HCT116 (cell line): Measurements from ENCODE around the gene SRCAP. TPM values are rescaled to one million over a fixed set of nuclear protein-coding genes. Genes with fewer than 3 reads are reported as not detected.

Source experiments
- ATAC-seq: fragments of 200-7000 bp; cut with Tn5 transposase; 2 replicates; pipeline ENCODE4 v1.9.1; 2020; ENCODE audit warnings: mild to moderate bottlenecking, moderate library complexity
- BruUV-seq: library from RNA; stranded (reverse); fragments of 400-500 nt; replicated peaks from 2 replicates; lab custom pipeline; 2021; lab: Mats Ljungman, UMichigan
- CTCF ChIA-PET: fragments of 300-600 bp; sonication (Branson Sonifier 250); formaldehyde crosslinking; loops from one replicate; lab custom pipeline; 2021; ENCODE audit warnings: antibody characterized with exemption; lab: Charles Lee
- POLR2A ChIA-PET: fragments of 300-600, 350-600 bp; sonication (Branson Sonifier 250); formaldehyde crosslinking; loops from one replicate; lab custom pipeline; 2021; ENCODE audit warnings: antibody characterized with exemption; lab: Charles Lee
- RAD21 ChIA-PET, 2 experiments: fragments of 300-600 bp; sonication (Branson Sonifier 250); formaldehyde crosslinking; loops; one replicate each; lab custom pipeline; 2023; ENCODE audit warnings: low total read pairs in 2 of 2; ENCODE audit not compliant: uncharacterized antibody in 2 of 2, unreplicated experiment in 2 of 2, low non-redundant PET in 1 of 2; lab: Charles Lee
- DNase-seq: peaks from one replicate; pipeline ENCODE4 v3.0.0-alpha.2; 2010; ENCODE audit warnings: low read depth, low spot score
- H2AFZ ChIP-seq: fragments of 200-600 bp; shearing (Covaris generic), sonication (generic); 2 replicates; pipeline ENCODE4 v1.6.1; 2017; ENCODE audit warnings: low read depth, mixed run types, mixed read lengths, antibody characterized with exemption, low read length; ENCODE audit not compliant: poor library complexity, severe bottlenecking
- H3K27ac ChIP-seq: 2 replicates; pipeline ENCODE4 v1.5.1; 2012; ENCODE audit warnings: low read depth, low read length
- H3K27me3 ChIP-seq: fragments of 200-600 bp; sonication (generic); 2 replicates; pipeline ENCODE4 v1.6.1; 2016; ENCODE audit warnings: mixed run types, low read length, mixed read lengths; ENCODE audit not compliant: insufficient read depth
- H3K36me3 ChIP-seq, 2 experiments: fragments of 200-500 bp in 1 of 2; fragments of 200-600 bp in 1 of 2; sonication (Bioruptor generic) in 1 of 2; sonication (generic) in 1 of 2; 2 replicates each; pipeline versions ENCODE4 v1.5.1 to v1.6.1; 2014 to 2016; ENCODE audit warnings: low read length in 2 of 2, inconsistent platforms in 1 of 2, mixed read lengths in 1 of 2, mixed run types in 1 of 2; ENCODE audit not compliant: insufficient read depth in 2 of 2, control insufficient read depth in 1 of 2
- H3K4me1 ChIP-seq, 2 experiments: fragments of 200-600 bp in 1 of 2; sonication (generic) in 1 of 2; 2 replicates each; pipeline versions ENCODE4 v1.5.1 to v1.6.1; 2012 to 2017; ENCODE audit warnings: low read length in 2 of 2, inconsistent platforms in 1 of 2, mild to moderate bottlenecking in 1 of 2, mixed read lengths in 1 of 2, mixed run types in 1 of 2, moderate library complexity in 1 of 2; ENCODE audit not compliant: insufficient read depth in 2 of 2, control insufficient read depth in 1 of 2
- H3K4me2 ChIP-seq: fragments of 200-600 bp; sonication (generic); 2 replicates; pipeline ENCODE4 v1.6.1; 2017; ENCODE audit warnings: mixed run types, low read length, mixed read lengths
- H3K4me3 ChIP-seq, 2 experiments: fragments of 200-600 bp in 1 of 2; sonication (generic) in 1 of 2; replicated peaks in 1 of 2; 2 replicates each; pipeline ENCODE4 v1.5.1; 2011 to 2016; ENCODE audit warnings: low read length in 2 of 2, control low read depth in 1 of 2, low read depth in 1 of 2, mild to moderate bottlenecking in 1 of 2, mixed read lengths in 1 of 2, mixed run types in 1 of 2
- H3K79me2 ChIP-seq: fragments of 200-600 bp; sonication (generic); 2 replicates; pipeline ENCODE4 v1.6.1; 2017; ENCODE audit warnings: mild to moderate bottlenecking, mixed run types, low read length, moderate library complexity, mixed read lengths; ENCODE audit not compliant: insufficient read depth
- H3K9ac ChIP-seq: fragments of 200-600 bp; sonication (generic); 2 replicates; pipeline ENCODE4 v1.6.1; 2016; ENCODE audit warnings: low read length, mixed read lengths
- H3K9me2 ChIP-seq: fragments of 200-600 bp; sonication (generic), shearing (Covaris generic); 2 replicates; pipeline ENCODE4 v1.6.1; 2017; ENCODE audit warnings: mixed run types, mild to moderate bottlenecking, moderate library complexity; ENCODE audit not compliant: insufficient read depth
- H3K9me3 ChIP-seq, 2 experiments: fragments of 200-500 bp in 1 of 2; fragments of 200-600 bp in 1 of 2; sonication (Bioruptor generic) in 1 of 2; sonication (generic) in 1 of 2; 2 replicates each; pipeline ENCODE4 v1.6.1; 2014 to 2017; ENCODE audit warnings: low read length in 2 of 2, mixed read lengths in 2 of 2, inconsistent platforms in 1 of 2, low read depth in 1 of 2, mild to moderate bottlenecking in 1 of 2, mixed run types in 1 of 2, moderate library complexity in 1 of 2; ENCODE audit not compliant: control insufficient read depth in 1 of 2, insufficient read depth in 1 of 2
- H4K20me1 ChIP-seq: fragments of 200-600 bp; sonication (generic), shearing (Covaris generic); 2 replicates; pipeline ENCODE4 v1.6.1; 2017; ENCODE audit warnings: mixed run types, mild to moderate bottlenecking, moderate library complexity; ENCODE audit not compliant: insufficient read depth
- ATF3 ChIP-seq: IDR thresholded peaks from 2 replicates; pipeline ENCODE4 v1.6.1; 2012
- CEBPB ChIP-seq: IDR thresholded peaks from 2 replicates; pipeline ENCODE4 v1.6.1; 2012; ENCODE audit warnings: low read depth
- EGR1 ChIP-seq: IDR thresholded peaks from 2 replicates; pipeline ENCODE4 v1.6.1; 2012; ENCODE audit warnings: low read depth
- ELF1 ChIP-seq: IDR thresholded peaks from 2 replicates; pipeline ENCODE4 v1.6.1; 2012; ENCODE audit warnings: low read depth, borderline replicate concordance
- EZH2 ChIP-seq: fragments of 200-600 bp; sonication (generic); IDR thresholded peaks from 2 replicates; pipeline ENCODE4 v1.6.1; 2017; ENCODE audit warnings: antibody characterized with exemption, mixed run types
- FOSL1 ChIP-seq: IDR thresholded peaks from 2 replicates; pipeline ENCODE4 v1.6.1; 2012; ENCODE audit warnings: low read depth
- POLR2A ChIP-seq: IDR thresholded peaks from 2 replicates; pipeline ENCODE4 v1.7.0; 2011; ENCODE audit warnings: borderline replicate concordance; ENCODE audit not compliant: insufficient read depth, insufficient read length; ENCODE audit errors: extremely low read depth
- POLR2AphosphoS5 ChIP-seq: IDR thresholded peaks from 2 replicates; pipeline ENCODE4 v1.6.1; 2011; ENCODE audit warnings: mild to moderate bottlenecking, low read depth, low read length, moderate library complexity
- RAD21 ChIP-seq: IDR thresholded peaks from 2 replicates; pipeline ENCODE4 v1.6.1; 2012; ENCODE audit warnings: low read depth, mild to moderate bottlenecking
- SIN3A ChIP-seq: IDR thresholded peaks from 2 replicates; pipeline ENCODE4 v1.6.1; 2012; ENCODE audit warnings: low read depth
- SP1 ChIP-seq: IDR thresholded peaks from 2 replicates; pipeline ENCODE4 v1.6.1; 2012; ENCODE audit warnings: low read depth
- TCF7L2 ChIP-seq: IDR thresholded peaks from 2 replicates; pipeline ENCODE4 v1.7.0; 2011; ENCODE audit warnings: borderline replicate concordance, inconsistent platforms; ENCODE audit not compliant: insufficient read depth, insufficient read length; ENCODE audit errors: extremely low read depth
- YY1 ChIP-seq: IDR thresholded peaks from 2 replicates; pipeline ENCODE4 v1.6.1; 2011; ENCODE audit warnings: low read length, low read depth, moderate library complexity, mild to moderate bottlenecking; ENCODE audit not compliant: insufficient replicate concordance; ENCODE audit errors: extremely low read depth
- ZNF274 ChIP-seq: fragments of 200-500 bp; sonication (Bioruptor generic); IDR thresholded peaks from 2 replicates; pipeline ENCODE4 v1.6.1; 2014; ENCODE audit warnings: mild to moderate bottlenecking, low read depth, low read length, inconsistent platforms
- intact Hi-C: fragments of 100-400 bp; cut with micrococcal nuclease; formaldehyde crosslinking; loops from 2 replicates; pipeline ENCODE4 v1.10.0; 2022
- total RNA-seq: library from RNA; stranded (reverse); gene quantifications from one replicate; pipeline ENCODE4 v1.2.1, GENCODE V29; 2021; ENCODE audit not compliant: unreplicated experiment
- TF ChIP-seq, protein P1 (sequence below): IDR thresholded peaks from 2 replicates; pipeline ENCODE4 v1.6.1; 2011; ENCODE audit warnings: mild to moderate bottlenecking, low read length, moderate library complexity; ENCODE audit not compliant: insufficient replicate concordance; ENCODE audit errors: extremely low read depth
- TF ChIP-seq, protein P2 (sequence below), 3 experiments: fragments of 200-600 bp in 1 of 3; sonication (generic) in 1 of 3; IDR thresholded peaks in 2 of 3; conservative IDR thresholded peaks in 1 of 3; 2 replicates each; pipeline ENCODE4 v1.5.1; 2012 to 2017; ENCODE audit warnings: low read depth in 2 of 3, low read length in 2 of 3, antibody characterized with exemption in 1 of 3, borderline replicate concordance in 1 of 3, control low read depth in 1 of 3, mild to moderate bottlenecking in 1 of 3, mixed read lengths in 1 of 3, mixed run types in 1 of 3, moderate library complexity in 1 of 3; ENCODE audit not compliant: insufficient read depth in 1 of 3

The SRCAP gene
- total RNA-seq, 1 experiment from 2014 or later: 59.6 TPM

- TF ChIP-seq, protein P1, sequence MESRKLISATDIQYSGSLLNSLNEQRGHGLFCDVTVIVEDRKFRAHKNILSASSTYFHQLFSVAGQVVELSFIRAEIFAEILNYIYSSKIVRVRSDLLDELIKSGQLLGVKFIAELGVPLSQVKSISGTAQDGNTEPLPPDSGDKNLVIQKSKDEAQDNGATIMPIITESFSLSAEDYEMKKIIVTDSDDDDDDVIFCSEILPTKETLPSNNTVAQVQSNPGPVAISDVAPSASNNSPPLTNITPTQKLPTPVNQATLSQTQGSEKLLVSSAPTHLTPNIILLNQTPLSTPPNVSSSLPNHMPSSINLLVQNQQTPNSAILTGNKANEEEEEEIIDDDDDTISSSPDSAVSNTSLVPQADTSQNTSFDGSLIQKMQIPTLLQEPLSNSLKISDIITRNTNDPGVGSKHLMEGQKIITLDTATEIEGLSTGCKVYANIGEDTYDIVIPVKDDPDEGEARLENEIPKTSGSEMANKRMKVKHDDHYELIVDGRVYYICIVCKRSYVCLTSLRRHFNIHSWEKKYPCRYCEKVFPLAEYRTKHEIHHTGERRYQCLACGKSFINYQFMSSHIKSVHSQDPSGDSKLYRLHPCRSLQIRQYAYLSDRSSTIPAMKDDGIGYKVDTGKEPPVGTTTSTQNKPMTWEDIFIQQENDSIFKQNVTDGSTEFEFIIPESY: no peak
- TF ChIP-seq ATF3: no peak
- TF ChIP-seq EZH2: no peak
- no peak for TF ChIP-seq ELF1
Measured at GRCh38 chr16:30723725-30724355, 24.9 kb downstream of the SRCAP start (continued).

DNA sequence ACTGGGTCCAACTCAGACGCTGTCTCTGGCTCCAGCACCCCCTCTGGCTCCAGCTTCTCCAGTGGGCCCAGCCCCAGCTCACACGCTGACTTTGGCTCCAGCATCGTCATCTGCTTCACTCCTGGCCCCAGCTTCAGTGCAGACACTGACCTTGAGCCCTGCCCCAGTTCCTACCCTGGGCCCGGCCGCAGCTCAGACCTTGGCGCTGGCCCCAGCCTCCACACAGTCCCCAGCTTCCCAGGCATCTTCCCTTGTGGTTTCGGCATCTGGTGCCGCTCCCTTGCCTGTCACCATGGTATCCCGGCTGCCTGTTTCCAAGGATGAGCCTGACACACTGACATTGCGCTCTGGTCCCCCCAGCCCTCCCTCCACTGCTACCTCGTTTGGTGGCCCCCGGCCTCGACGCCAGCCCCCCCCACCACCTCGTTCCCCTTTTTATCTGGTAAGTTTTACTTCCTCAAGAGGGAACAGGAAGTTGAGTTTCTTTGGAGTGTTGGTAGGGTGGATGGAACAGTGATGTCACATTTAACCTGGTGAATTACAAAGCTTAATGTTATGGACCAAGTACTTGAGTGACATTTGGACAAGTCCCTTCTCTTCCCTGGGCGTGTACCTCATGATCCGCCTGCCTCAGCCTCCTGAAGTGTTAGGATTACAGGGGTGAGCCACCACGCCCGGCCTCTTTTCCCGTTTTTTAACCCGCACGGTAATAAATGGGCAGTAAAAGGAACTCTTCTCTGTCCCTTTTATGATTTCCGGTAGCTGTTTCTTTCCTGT, 25.9 kb downstream of the SRCAP start:
- RAD21 ChIA-PET: no interaction called here
- Histone ChIP-seq H3K27ac (no peak overlapping the region), H3K36me3 (peaks cover 75 to 79% of the 10 kb centered on the region in 2 experiments), H3K4me2 (no peak overlapping the region), H3K9me2 (no peaks in the 10 kb centered on the region), H3K27me3 (no peaks in the 10 kb centered on the region), H3K79me2 (peaks cover 68% of the 10 kb centered on the region), H3K9ac (no peak overlapping the region), H3K4me3 (no peak overlapping the region), H3K4me1 (no peaks in the 10 kb centered on the region), H4K20me1 (no peaks in the 10 kb centered on the region), H3K9me3 (no peaks in the 10 kb centered on the region), H2AFZ (no peak overlapping the region)
- ATAC-seq: no peak
- DNase-seq: no peak
- POLR2A ChIA-PET: no interaction called here
- CTCF ChIA-PET: interaction anchor here (0.6 kb wide), 1 partner anchor 30 kb away, joined by 3 read pairs; no protein-coding TSS in a partner anchor
- intact Hi-C loops: no loop called here
- TF ChIP-seq, protein P2, sequence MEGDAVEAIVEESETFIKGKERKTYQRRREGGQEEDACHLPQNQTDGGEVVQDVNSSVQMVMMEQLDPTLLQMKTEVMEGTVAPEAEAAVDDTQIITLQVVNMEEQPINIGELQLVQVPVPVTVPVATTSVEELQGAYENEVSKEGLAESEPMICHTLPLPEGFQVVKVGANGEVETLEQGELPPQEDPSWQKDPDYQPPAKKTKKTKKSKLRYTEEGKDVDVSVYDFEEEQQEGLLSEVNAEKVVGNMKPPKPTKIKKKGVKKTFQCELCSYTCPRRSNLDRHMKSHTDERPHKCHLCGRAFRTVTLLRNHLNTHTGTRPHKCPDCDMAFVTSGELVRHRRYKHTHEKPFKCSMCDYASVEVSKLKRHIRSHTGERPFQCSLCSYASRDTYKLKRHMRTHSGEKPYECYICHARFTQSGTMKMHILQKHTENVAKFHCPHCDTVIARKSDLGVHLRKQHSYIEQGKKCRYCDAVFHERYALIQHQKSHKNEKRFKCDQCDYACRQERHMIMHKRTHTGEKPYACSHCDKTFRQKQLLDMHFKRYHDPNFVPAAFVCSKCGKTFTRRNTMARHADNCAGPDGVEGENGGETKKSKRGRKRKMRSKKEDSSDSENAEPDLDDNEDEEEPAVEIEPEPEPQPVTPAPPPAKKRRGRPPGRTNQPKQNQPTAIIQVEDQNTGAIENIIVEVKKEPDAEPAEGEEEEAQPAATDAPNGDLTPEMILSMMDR (IDR thresholded peaks at IDR 0.05 in 2 of 3, conservative IDR thresholded peaks at IDR 0.05 in 1 of 3; ENCODE audit: borderline replicate concordance in 1 of 3, insufficient read depth in 1 of 3, low read depth in 2 of 3, low read length in 2 of 3): no peak
- TF ChIP-seq CEBPB (no peak), POLR2AphosphoS5 (no peak), SIN3A (no peak), POLR2A (no peak), EGR1 (no peak), TCF7L2 (no peak), SP1 (no peak), ZNF274 (no peak), FOSL1 (no peak), RAD21 (no peak), EZH2 (no peak), YY1 (no peak)
- TF ChIP-seq, protein P1: no peak
- BruUV-seq: no TSS peak
